HG03457 (cell line): ENCODE measurements around the gene F11.
"Not testable (repeated sequence)": the region's sequence is repeated elsewhere in the genome, so short reads cannot be mapped to it uniquely, and the experiment has no call there.

Experiments
- ATAC-seq: cut with Tn5 transposase; IDR thresholded peaks from one replicate; pipeline ENCODE4 v1.9.1; 2021; ENCODE audit warnings: moderate number of reproducible peaks; ENCODE audit not compliant: unreplicated experiment

The F11 gene

DNA sequence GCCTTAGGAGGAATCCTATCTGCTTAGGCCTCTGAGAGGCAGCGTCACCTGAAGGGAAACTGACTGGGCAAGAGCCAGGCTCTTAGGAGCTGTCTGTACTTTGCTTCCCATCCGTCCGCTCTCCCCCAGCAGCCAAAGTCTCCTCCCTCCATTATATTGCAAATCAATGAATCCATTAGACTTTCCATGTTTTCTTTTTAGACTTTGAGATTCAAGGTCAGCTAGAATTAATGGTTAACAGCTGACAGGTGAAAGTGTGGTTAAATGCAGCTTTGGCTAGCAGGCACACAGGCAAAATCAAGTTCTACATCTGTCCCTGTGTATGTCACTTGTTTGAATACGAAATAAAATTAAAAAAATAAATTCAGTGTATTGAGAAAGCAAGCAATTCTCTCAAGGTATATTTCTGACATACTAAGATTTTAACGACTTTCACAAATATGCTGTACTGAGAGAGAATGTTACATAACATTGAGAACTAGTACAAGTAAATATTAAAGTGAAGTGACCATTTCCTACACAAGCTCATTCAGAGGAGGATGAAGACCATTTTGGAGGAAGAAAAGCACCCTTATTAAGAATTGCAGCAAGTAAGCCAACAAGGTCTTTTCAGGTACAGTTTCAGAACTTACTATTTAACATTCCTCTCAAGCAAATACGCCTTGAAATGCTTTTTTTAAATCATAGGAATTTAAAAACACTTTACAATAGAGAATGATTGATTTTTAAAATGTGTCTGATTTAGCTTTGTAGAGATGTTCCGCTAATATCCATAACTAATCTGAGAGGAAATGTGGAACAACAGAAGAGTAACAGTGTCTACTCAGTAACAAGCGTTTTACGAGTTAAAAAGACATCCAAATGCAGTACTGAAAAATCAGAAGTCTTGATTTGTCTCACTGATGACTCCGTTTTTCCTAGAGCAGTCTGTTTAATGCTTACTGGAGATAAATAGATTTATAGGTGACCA is at the start of gene F11:
Gene F11, plus strand, starts transcription at position 507 of the 970 bp plus-strand sequence. CDS start 948 bp downstream, outside the sequence.
- ATAC-seq = no peak

DNA sequence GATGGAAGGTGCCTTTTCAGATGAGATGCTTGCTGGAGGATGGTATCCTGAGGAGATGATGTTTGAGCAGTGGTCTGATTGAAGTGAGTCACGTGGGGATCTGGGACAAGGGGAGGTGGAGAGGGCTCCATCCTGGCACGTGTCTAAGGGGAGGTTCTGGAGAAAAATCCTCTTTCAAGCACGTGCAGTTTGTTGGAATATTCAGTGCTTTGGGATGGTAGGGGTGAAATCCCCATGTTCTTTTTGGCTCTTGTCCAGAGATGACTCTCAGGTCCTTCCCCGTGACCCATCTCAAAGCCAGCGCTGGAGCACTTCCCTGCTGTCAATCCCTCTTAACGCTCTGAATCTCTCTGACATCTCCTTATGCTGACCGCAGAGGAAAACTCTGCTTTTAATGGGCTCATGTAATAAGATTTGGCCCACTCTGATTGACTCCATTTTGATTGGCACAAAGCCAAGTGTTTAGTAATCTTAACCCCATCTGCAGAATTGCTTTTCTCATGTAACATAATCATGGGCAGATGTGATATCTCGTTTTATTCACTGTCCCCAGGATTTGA is 49.4 kb upstream of the F11 start:
- ATAC-seq = no peak

DNA sequence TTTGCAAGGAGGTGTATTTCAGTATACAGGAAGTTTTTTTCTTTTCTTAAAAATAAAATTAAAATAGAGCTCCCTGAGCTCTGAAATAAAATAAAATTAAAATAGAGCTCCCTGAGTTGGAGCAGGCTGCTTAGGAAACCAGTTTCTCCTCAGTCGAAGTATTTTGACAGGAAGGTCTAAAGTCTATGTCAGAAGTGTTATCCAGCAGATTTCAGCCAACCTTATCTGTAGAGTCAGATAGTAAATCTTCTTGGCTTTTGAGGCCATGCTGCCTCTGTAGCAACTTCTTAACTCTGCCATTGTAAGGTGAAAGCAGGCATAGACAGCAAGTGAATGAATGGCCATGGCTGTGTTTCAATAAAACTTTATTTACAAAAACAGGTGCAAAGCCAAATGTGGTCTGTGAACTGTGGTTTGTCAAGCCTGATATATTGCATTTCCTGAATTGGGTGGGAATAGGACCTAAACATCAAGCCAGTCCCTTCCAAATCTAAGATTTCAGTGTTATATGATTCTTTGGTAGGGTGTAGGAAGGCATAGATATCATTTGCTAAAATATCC is 48.2 kb upstream of the F11 start:
- no peak for ATAC-seq

DNA sequence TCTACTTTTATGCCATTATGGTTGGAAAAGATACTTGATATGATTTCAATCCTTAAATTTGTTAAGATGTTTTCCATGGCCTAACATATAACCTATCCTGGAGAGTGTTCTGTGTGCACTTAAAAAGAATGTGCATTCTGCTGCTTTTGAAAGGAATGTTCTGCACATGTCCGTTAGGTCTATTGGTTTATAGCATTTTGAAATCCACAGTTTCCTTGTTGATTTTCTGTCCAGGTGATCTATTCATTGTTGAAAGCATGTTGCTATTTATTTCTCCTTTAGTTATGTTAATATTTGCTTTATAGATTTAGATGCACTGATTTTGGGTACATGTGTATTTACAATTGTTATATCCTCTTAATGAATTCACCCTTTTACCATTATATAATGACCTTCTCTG is 44.4 kb upstream of the F11 start:
- no peak for ATAC-seq

DNA sequence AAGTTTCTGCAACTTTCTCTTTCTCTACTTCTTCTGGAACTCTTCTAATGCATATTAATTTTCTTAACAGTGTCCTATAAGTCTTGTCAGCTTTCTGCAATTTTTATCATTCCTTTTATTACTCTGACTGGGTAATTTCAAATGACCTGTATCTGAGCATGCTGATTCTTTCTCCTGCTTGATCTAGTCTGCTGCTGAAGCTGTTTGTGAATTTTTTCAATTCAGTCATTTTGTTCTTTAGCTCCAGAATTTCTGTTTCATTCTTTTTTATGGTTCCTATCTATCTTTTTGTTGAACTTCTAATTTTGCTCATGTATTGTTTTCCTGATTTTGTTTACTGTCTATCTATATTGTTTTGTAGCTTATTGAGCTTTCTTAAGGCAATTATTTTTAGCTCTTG is 40.1 kb upstream of the F11 start:
- no peak for ATAC-seq

DNA sequence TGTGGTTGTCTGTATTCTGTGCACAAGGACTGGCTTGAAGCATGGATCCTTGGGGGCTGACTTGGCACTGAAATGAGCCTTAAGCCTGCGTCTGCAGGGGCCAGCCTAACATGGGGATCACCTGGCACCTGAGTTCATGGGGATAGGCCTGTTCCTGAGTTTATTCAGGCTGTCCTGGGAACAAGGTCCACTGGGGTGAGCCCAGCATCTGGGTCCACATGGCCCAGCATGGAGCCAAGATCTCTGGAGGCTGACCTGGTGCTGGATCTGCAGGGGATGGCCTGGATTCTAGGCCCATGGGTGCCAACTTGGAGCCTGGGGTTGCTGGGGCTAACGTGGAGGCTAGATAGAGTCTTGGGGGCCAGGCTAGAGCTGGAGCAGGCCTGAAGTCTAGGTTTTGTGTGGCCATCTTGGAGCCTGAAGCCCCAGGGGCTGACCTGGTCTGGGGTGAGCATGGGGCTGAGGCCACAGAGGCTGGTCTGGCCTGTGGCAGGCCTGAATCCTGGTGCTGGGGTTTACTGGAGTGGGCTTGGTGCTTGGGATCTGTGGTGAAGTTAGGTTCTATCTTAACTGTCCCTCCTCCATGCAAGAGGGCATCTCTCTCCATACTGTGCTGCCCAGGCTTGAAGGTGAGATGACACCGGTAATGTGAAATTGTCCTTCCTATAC is 39.3 kb upstream of the F11 start:
- no peak for ATAC-seq

DNA sequence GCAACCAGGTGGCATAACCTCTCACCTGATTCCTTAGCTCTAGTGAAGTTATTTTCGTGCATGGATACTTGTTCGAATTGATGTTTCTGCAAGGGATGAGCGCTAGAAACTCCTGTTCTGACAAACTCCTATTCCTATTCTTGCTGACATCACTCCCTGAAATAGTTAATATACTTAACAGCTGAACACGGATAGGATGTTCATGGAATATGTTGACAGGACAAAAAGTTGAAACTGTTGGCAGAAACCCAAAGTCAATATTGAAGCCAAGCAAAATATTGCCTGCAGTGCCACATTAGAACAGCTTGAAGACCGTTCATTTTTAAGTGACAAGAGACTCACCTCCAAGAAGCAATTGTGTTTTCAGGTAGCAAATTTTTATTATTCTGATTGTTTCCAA is 38.8 kb upstream of the F11 start, which contains the start of gene KLKB1:
Gene KLKB1, plus strand, starts transcription at position 287 of the 400 bp plus-strand sequence. CDS start 689 bp downstream, outside the sequence.
- no peak for ATAC-seq

DNA sequence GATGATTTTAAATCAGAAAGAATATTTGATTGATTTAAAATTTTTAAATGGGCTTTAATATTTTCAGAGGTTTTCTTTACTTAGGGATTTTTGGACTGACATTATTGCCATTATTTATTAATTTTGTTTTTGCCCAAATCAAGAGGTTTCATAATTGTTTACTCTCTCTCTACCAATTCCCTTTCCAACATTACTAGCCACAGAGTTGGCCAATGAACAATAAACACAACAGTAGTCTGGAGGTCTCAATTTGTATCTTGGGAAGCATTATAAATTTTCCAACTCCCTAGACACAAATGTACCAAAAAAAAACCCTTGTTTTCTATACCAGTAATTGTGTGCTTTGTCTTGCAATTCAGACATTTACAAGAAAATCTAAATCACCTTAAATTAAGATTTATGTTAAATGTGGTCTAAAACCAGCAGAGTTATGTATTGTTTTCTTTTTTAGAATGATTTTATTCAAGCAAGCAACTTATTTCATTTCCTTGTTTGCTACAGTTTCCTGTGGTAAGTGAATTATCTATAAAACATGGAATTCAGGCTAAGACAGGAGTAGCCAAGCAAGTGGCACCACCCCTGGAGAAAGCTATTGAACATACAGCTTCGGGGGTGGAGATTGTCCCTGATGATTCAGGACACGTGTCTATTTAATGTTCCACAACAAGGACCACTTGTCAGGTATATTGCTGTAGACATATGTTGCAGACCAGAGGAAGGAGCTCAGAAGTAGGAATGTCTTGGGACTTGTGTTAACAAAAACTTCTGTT is 38.1 kb upstream of the F11 start:
- no peak for ATAC-seq

DNA sequence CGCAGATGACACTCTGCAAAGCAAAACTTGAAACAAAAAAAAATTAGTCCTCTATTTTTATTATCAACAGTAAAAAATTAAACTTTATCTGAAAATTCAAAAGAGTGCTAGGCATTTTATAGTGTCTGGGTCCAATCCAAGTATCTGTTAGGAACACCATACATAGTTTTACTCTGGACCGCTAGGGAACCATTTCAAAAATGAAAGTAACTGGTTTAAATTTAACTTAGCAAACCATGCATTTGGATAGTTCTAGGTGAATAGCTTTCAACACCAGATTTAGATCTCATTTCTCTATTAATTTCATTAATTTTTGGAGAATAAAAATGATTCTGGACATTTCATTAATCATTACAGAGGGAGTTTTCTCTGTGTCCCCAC is 37.5 kb upstream of the F11 start:
- no peak for ATAC-seq

DNA sequence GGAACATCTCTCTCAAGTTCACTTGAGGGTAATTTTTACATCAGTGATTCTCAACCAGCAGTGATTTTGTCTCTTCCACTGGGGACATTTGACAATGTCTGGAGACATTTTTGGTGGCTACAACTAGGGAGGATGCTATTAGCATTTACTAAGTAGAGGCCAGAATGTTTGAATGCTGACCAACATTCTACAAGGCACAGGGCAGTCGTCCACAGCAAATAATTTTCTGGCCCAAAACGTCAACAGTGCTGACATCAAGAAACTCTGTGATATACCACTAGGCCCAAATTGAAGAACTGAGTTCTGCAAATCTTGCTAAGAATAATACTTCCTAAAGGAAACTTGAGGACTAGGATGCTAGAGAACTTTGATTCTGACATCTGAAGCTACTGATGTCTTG is 31.6 kb upstream of the F11 start:
- ATAC-seq = no peak

DNA sequence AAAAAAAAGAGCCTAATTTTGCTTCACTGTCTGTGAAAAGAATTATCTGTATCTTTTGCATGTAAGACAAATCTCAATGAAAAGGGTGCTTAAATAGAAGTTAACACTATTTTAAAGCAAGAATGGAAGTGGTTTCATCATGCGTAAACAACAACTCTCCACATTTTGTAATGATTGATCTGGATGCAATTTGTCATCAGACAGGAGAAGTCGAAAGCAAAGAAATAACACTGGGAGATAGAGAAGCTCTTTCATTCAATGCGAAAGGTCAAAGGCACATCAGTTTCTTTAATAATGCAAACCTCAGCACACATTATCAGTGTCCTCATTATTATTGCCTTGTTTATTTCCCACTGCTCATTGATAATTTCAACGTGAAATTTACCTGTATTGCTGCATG is 29.9 kb upstream of the F11 start:
- ATAC-seq = no peak

DNA sequence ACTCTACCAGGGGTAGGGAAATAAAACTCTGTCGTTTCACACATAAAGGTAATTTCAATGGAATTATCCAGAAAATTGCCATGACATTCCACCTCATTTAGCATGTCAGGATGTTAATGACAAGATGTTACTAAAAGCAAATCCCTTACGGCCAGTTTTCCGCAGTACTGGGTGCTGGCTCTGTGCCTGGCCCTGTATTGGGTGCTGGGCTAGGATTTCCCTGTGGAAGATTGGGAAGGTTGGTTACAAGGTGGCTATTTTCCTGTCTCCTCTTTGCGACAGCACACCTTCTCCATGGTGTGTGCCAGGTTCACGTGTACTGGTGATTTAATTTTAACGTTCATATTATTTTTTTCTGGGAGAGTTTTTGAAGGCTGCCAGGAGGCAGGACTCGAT is 25.5 kb upstream of the F11 start:
- no peak for ATAC-seq

DNA sequence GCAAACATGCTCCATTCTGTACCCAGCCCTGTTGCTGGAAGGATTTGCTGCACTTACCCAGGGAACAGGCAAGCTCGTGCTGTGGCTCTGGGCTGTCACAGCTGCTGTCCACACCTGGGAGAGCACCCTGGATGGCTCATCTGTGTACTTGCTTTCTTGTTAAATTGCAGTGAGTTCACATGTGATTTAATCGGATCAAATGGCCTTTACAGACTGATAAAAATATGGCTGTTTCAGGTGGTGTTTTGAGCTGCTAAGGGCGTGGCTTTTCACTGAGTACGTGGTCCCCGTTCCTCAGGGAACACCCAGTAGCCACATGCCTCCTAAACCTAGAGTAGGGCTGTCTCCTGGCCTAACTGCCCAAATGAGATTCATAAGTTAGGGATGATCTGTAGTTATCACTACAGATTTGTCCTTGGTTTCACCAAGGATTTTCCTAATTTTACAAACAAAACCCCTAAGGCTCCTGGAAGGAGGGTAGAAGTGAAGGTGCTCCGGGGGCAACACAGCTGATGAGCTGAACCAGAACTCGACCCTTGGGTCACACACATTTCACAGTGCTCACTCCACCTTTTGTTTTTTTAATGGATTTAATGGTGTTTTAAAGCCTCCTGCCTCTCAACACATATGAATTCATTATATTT is 25.0 kb upstream of the F11 start:
- ATAC-seq = no peak

DNA sequence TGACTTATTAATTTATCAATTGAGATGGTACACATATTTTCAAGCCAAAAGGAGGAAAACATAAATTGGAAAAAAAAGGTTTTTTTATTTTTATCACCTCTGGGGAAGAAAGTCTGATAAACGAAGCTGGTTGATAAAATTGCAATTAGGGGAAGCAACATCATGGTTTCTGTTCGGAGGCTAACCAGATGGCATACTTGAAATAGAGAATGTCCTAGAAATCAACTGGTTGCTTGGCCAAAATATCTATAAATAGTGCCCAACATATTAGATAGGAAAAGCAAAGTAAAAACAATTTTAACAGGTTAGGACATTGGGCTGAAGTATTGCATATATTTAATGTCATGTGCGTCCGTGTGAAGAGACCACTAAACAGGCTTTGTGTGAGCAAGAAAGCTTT is 24.4 kb upstream of the F11 start:
- ATAC-seq = no peak

DNA sequence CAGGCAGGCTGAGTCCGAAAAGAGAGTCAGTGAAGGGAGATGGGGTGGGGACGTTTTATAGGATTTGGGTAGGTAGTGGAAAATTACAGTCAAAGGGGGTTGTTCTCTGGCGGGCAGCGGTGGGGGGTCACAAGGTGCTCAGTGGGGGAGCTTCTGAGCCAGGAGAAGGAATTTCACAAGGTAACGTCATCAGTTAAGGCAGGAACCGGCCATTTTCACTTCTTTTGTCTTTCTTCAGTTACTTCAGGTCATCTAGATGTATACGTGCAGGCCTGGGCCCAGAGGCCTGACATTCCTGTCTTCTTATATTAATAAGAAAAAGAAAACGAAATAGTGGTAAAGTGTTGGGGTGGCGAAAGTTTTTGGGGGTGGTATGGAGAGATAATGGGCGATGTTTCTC is 24.0 kb upstream of the F11 start:
- ATAC-seq = not testable (repeated sequence)

DNA sequence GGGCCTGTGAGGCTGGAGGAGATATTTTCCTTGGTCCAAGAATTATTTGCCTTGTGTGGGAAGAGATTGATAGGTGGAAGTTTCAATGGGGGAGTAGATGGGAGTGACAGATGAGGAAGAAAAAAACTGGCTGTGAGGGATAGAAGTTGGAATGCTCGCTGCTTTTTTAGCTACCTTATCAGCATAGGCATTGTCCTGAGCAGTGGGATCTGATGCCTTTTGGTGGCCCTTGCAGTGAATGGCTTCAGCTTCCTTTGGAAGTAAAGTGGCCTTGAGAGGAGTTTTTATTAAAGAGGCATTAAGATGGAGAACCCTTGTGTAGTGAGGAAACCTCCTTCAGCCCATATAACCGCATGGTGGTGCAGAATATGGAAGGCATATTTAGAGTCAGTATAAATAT is 22.7 kb upstream of the F11 start:
- ATAC-seq = no peak

DNA sequence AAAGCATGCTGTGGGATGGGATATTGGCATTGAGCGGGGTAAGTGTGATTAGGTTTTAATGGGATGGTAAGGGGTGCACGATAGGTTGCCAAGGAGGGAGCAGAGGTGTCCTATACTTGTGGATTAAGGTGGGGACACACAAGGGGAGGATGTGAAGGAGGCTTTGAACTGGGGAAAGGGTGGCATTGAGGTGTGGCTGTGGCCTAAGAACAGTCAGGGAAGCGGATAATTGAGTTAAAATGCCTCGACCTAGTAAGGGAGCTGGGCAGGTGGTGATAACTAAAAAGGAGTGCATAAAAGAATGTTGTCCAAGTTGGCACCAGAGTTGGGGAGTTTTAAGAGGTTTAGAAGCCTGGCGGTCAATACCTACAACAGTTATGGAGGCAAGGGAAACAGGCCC is 21.2 kb upstream of the F11 start:
- ATAC-seq = no peak

DNA sequence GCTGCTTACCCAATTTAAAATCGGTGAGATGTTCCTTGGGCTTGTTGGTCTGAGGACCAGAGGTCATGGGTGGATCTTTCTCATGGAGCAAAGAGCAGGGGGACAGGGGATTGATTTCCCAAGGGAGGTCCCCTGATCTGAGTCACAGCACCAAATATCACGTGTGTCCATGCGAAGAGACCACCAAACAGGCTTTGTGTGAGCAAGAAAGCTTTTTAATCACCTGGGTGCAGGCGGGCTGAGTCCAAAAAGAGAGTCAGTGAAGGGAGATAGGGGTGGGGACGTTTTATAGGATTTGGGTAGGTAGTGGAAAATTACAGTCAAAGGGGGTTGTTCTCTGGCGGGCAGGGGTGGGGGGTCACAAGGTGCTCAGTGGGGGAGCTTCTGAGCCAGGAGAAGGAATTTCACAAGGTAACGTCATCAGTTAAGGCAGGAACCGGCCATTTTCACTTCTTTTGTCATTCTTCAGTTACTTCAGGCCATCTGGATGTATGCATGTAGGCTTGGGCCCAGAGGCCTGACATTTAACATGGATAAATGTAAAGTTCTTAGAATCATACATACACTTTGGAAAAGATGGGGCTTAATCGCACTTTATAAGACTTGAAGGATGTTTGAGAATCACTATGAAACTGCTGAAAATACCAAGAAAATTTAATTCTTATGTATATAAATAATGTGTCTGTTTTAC is 18.8 kb upstream of the F11 start:
- ATAC-seq = not testable (repeated sequence)

DNA sequence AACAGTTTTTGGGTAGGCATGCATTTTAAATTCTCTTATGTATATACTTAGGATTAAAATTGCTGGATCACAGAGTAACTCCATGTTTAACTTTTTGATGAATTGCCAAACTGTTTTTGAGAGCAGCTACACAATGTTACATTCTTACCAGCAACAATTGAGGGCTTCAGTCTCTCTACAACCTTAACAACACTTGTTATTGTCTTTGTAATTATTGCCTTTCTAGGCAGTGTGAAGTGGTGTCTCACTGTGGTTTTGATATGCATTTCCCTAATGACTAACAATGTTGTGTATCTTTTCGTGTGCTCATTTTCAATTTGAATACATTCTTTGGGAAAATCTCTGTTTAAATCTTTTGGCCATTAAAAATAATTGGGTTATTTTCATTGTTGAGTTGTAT is 17.3 kb upstream of the F11 start:
- no peak for ATAC-seq
